ENCODE measurements around the gene IGFBP6. TPM values are rescaled to one million over a fixed set of nuclear protein-coding genes. Genes with fewer than 3 reads are reported as not detected.

Gene IGFBP6
- total and polyA plus RNA-seq, 9 of the 15 experiments (the other 6 are each of a cell fraction or from before 2014, with no cell fraction given) = 0.15 to 1.4 (median 0.54) TPM

- TF ChIP-seq POLR2AphosphoS5 (IDR thresholded peaks at IDR 0.05; ENCODE audit: control insufficient read depth, insufficient read depth, low read depth, low read length) (0 out of 2 replicates have a peak, but pooled peaks have one; percentile 2), USF2 (CRISPR knock-in tag; IDR thresholded peaks at IDR 0.05) (peak; percentile 63), ZNF445 (CRISPR knock-in tag; IDR thresholded peaks at IDR 0.05; ENCODE audit: low read depth) (no peak), USF1 (CRISPR knock-in tag; IDR thresholded peaks at IDR 0.05) (peak; percentile 75), GATAD2B (IDR thresholded peaks at IDR 0.05; ENCODE audit: borderline replicate concordance) (no peak), SNIP1 (IDR thresholded peaks at IDR 0.05; ENCODE audit: low read depth) (no peak), EP400 (IDR thresholded peaks at IDR 0.05) (peak; percentile 64), HDAC1 (IDR thresholded peaks at IDR 0.05) (peak in 1 of 2 experiments; percentile 40; a peak in 2 of 4 replicates), NKRF (IDR thresholded peaks at IDR 0.05; ENCODE audit: borderline replicate concordance) (peak; percentile 72; the same call in 1 of the 2 replicates), ZBTB26 (CRISPR knock-in tag; IDR thresholded peaks at IDR 0.05) (no peak), MYC (IDR thresholded peaks at IDR 0.05; ENCODE audit: low read depth, low read length) (peak; percentile 67), MYC (CRISPR knock-in tag; IDR thresholded peaks at IDR 0.05; ENCODE audit: borderline replicate concordance, low read depth) (peak; percentile 42; the same call in 1 of the 2 replicates), ZNF518B (CRISPR knock-in tag; IDR thresholded peaks at IDR 0.05) (no peak), HMGN3 (IDR thresholded peaks at IDR 0.05; ENCODE audit: borderline replicate concordance, extremely low read depth, insufficient read length, low read depth, low read length) (no peak), THAP12 (CRISPR knock-in tag; IDR thresholded peaks at IDR 0.05) (peak; percentile 27; the same call in 1 of the 2 replicates)
These were observed 18.8 kb upstream of the IGFBP6 start (continued) for GRCh38 chr12:53078425-53079225.
